ENCODE data around the gene ARHGEF18.
"Not testable (repeated sequence)": the region's sequence is repeated elsewhere in the genome, so short reads cannot be mapped to it uniquely, and the experiment has no call there.

Gene ARHGEF18

GRCh38 chr19:7346997-7347396 is 1.7 kb upstream of the ARHGEF18 start:
- not testable (repeated sequence) for DNase-seq (ENCODE audit: low read depth in 2 of 2)

DNA sequence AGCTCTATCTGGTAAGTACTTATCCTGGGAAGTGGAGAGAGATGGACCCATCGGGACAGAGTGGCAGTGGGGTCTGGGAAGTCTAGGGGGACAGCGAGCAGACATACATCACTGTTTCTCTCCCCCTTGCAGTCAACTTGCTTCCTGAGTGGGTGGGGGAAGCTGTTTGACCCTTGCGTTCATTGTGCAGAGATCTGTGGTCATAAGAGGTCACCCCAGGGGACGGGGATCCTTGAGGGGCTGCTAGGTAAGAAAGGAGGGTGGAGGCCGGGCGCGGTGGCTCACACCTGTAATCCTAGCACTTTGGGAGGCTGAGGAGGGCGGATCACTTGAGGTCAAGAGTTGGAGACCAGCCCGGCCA is 474 bp downstream of the ARHGEF18 start:
- DNase-seq (ENCODE audit: low read depth in 2 of 2): no peak

DNA sequence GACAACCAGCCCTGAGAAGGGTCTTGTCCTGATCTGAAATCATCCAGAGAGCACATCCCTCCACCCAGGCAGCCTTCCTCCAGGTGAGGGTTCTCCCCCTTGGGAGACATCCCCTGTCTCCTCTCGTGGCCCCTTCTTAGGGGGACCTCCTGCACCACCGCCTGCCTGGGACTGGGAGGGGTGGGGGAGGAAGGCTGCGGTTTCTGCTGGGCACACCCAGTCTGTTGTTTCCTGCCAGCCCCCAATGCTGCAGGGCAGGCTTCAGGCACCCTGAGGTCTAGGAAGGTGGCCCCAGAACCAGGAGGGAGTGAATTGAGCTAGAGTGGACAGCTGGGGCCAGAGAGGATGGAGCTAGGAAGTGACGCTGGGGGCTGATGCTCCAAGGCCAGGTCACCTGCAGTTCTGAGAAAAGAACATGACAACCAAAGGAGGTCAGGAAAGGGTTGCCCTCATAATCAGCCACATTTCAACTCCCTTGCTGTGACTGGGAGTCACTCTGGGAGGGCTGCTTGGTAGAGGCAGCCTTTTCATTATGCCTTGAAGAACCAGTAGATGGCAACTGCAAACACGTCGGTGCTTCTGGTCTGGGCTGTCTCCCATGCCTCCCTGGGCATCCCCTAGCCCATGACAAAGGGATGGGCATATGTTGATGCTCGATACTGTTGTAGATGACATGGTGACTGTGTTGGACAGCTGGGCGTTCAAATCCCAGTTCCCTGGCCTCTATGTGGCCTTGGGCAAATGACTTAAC is 1.4 kb downstream of the ARHGEF18 start:
- DNase-seq (ENCODE audit: low read depth in 2 of 2): no peak

- no peak for DNase-seq (ENCODE audit: low read depth in 2 of 2)
These were observed 3.1 kb downstream of the ARHGEF18 start for GRCh38 chr19:7351861-7352260.

DNA sequence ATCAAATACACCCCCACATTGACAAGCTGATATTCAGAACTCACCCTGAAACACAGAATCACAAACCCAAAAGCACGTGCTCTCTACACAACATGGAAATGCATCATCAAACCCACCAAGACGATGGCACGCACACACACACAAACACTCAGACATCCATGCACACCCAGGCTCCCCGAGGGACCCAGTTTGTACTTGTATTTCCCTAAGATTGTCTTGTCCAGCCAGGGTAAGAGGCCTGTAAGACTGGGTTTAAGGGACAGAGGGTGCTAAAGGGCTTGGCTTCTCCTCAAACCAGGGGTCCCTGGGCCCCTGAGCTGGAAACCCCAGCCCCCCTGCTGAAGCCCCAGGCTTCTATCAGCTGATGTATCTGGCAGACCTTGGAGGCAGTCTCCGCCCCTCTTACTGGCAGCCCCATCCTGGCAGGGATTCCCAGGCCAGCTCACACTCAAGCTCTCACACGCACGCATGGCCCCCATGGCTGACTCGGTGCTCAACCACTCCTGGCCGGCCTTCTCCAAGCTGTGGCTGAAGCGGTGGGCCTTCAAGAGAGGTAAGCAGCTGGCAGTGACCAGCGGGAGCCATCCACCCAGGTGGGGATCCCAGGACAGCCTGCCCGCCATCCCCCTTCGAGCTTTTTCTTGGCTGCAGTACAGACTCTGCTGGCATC is 6.5 kb downstream of the ARHGEF18 start:
- DNase-seq (ENCODE audit: low read depth in 2 of 2): no peak

GRCh38 chr19:7355871-7356270 is 7.1 kb downstream of the ARHGEF18 start:
- no peak for DNase-seq (ENCODE audit: low read depth in 2 of 2)

GRCh38 chr19:7356899-7357627 is 8.3 kb downstream of the ARHGEF18 start:
- DNase-seq (ENCODE audit: low read depth in 2 of 2): no peak

DNA sequence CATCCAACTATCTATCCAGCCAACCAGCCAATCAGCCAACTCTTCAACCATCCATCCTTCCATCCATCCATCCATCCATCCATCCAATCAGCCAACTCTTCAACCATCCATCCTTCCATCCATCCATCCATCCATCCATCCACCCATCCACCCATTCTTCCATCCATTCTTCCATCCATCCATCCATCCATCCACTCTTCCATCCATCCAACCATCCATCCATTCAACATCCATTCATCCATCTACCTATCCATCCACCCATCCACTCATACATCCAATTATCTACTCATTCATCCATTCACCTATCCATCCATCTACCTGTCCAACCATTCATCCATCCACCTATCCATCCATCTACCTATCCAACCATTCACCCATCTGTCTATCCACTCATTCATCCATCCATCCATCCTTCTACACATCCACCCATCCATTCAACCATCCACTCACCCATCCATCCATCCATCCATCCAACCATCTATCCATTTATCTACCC is 9.4 kb downstream of the ARHGEF18 start:
- no peak for DNase-seq (ENCODE audit: low read depth in 2 of 2)

GRCh38 chr19:7360393-7360984 is 11.8 kb downstream of the ARHGEF18 start:
- no peak for DNase-seq (ENCODE audit: low read depth in 2 of 2)

DNA sequence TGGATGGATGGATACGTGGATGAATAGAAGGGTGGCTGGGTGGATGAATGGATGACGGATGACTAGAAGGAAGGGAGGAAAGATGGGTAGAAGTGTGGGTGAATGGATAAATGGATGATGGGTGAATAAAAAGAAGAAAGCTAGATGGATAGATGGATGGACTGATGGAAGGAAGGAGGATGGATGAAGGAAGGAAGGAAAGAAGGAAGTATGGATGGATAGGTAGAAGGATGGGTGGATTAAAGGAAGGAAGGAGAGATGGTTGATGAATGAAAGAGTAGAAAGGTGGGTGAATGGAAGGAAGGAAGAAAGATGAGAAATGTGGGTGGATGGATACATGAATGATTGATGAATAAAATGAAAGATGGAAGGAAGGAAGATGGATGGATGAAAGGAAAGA is 14.5 kb downstream of the ARHGEF18 start:
- DNase-seq (ENCODE audit: low read depth in 2 of 2): no peak

GRCh38 chr19:7366701-7367420 is 18.1 kb downstream of the ARHGEF18 start:
- no peak for DNase-seq (ENCODE audit: low read depth in 2 of 2)

DNA sequence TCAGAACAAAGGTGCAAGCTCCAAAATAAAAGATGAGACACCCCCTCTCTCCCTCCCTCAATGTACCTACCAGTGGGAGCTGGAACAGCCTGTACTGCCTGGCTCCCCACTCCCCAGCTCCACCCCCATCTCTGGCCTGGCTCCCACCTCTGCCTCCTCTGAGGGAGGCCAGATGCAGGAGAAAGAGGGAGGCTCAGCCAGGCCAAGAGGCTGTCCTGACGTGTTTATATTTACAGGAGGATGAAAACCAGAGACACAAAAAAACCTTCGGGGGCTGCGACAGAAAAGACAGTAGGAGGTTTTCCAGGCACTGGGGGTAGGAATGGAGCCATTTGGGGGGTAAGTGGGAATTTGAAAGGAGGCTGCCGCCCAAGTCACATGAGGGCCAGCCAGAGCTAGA is 19.7 kb downstream of the ARHGEF18 start:
- DNase-seq (ENCODE audit: low read depth in 2 of 2): no peak

GRCh38 chr19:7368866-7369265 is 20.1 kb downstream of the ARHGEF18 start:
- not testable (repeated sequence) for DNase-seq (ENCODE audit: low read depth in 2 of 2)

DNA sequence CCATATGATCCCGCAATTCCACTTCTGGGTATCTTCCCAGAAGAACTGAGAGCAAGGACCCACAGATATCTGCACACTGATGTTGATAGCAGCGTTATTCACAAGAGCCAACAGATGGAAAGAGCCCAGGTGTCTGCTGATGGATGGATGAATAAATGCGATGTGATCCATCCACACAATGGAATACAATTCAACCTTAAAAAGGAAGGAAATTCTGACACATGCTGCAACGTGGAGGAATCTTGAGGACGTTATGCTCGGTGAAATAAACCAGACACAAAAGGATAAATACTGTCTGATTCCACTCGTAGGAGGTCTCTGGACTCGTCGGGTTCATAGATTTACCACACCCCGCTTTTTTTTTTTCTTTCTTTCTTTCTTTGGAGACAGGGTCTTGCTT is 21.8 kb downstream of the ARHGEF18 start:
- no peak for DNase-seq (ENCODE audit: low read depth in 2 of 2)

GRCh38 chr19:7371001-7371400 is 22.3 kb downstream of the ARHGEF18 start:
- no peak for DNase-seq (ENCODE audit: low read depth in 2 of 2)

GRCh38 chr19:7372810-7373209 is 24.1 kb downstream of the ARHGEF18 start:
- DNase-seq (ENCODE audit: low read depth in 2 of 2): no peak

DNA sequence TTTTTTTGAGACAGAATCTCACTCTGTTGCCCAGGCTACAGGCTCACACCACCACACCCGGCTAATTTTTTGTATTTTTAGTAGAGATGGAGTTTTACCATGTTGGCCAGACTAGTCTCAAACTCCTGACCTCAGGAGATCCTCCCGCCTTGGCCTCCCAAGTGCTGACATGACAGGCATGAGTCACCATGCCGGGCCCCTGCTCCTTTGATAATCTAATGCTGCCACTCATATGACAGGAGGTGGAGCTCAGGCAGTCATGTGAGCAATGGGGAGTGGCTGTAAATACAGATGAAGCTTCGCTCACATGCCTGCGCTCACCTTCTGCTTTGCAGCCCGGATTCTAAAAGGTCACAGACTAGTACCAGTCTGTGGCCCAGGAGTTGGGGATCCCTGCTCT is 25.1 kb downstream of the ARHGEF18 start:
- no peak for DNase-seq (ENCODE audit: low read depth in 2 of 2)

DNA sequence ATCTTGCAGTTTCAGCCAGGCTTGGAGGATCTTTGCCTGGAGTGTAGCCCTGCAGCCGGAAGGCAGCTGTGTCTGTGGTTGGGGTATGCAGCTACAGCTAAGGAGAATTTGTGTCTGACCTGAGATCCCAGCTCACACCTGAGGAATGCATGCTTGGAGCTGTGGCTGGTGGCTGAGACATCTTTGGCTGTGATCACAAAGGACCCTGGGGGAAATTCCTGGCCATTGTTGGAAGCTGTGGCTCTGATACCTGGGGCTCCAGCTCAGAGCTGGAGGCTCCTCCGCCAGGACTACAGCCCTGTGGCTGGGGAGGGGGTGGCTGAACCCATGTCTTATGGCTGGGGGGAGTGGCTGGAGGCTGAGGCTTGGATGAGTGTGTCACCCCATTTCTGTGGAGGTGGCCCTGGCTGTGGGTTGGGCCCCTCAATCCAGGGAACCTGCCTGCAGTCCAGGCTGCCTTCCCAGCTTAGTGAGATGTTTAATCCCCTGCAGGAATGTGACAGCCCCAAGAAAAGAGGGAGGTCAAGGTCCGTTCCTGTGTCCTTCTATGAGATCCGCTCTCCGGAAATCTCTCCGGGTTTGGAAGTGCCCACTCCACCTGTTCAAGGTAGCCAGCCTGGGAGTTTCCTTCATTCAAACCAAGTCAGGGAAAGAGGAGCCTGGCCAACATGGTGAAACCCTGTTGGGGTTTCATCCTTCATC is 27.6 kb downstream of the ARHGEF18 start:
- DNase-seq (ENCODE audit: low read depth in 2 of 2): no peak

GRCh38 chr19:7377196-7377595 is 28.5 kb downstream of the ARHGEF18 start:
- no peak for DNase-seq (ENCODE audit: low read depth in 2 of 2)

DNA sequence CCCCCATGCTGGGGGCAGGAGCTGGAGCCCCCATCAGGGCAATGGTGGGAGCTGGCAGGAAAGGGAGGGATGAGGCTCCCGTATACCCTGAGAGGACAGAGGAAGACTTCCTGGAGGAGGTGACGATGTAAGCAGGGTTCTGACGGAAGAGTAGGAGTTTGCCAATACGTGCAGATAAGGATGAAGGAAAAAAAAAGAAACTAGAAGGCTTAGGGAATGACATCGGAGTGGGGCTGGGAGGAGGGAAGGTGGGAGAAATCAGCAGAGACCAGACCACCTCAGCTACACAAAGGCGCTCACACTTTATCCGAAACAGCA is 32.3 kb downstream of the ARHGEF18 start:
- DNase-seq (ENCODE audit: low read depth in 2 of 2): no peak

GRCh38 chr19:7382694-7383093 is 34.0 kb downstream of the ARHGEF18 start:
- DNase-seq (ENCODE audit: low read depth in 2 of 2): no peak

Data from stimulated activated CD4-positive, alpha-beta T cell treated with anti-CD3 and anti-CD28 coated beads, Interleukin-12 subunit alpha, Interleukin-12 subunit beta, amount 100 ng/mL, for 24 hours (primary cell).